Heart right ventricle (tissue), 16 donors: ENCODE measurements around the gene SLC38A3. TPM values are rescaled to one million over a fixed set of nuclear protein-coding genes. Genes with fewer than 3 reads are reported as not detected.

Source experiments
- ATAC-seq, 8 donors: fragments of 200-7000 bp; cut with Tn5 transposase; one replicate each; pipeline ENCODE4 v1.9.1; 2020; ENCODE audit warnings: mild to moderate bottlenecking in 8 of 8, moderate library complexity in 8 of 8, moderate number of reproducible peaks in 1 of 8
- DNase-seq, 2 donors: peaks; one replicate each; pipeline ENCODE4 v3.0.0-alpha.2; 2020
- H3K27ac ChIP-seq, 10 donors: fragments of 200-600 bp; sonication (generic) in 2 of 10; one replicate each; pipeline versions ENCODE4 v1.5.0 to v1.8.0; 2020 to 2022; ENCODE audit warnings: mild to moderate bottlenecking in 3 of 10
- H3K27me3 ChIP-seq, 7 donors: fragments of 200-600 bp; one replicate each; pipeline ENCODE4 v1.8.0; 2021 to 2022; ENCODE audit warnings: mild to moderate bottlenecking in 2 of 7
- H3K36me3 ChIP-seq, 9 donors: fragments of 200-600 bp; sonication (generic) in 1 of 9; one replicate each; pipeline versions ENCODE4 v1.5.0 to v1.8.0; 2020 to 2022; ENCODE audit warnings: mild to moderate bottlenecking in 2 of 9
- H3K4me1 ChIP-seq, 9 donors: fragments of 200-600 bp; sonication (generic) in 1 of 9; one replicate each; pipeline versions ENCODE4 v1.5.0 to v1.8.0; 2020 to 2022; ENCODE audit warnings: mild to moderate bottlenecking in 4 of 9
- H3K4me3 ChIP-seq, 10 donors: fragments of 200-600 bp; sonication (generic) in 2 of 10; one replicate each; pipeline versions ENCODE4 v1.5.0 to v1.8.0; 2020 to 2022; ENCODE audit warnings: mild to moderate bottlenecking in 7 of 10, moderate library complexity in 2 of 10
- H3K9me3 ChIP-seq, 11 donors: fragments of 200-600 bp in 10 of 11; sonication (generic) in 2 of 11; one replicate each; pipeline versions ENCODE4 v1.5.0 to v1.8.0; 2013 to 2022; ENCODE audit warnings: mild to moderate bottlenecking in 2 of 11, control low read depth in 1 of 11, moderate library complexity in 1 of 11
- CTCF ChIP-seq, 9 donors: fragments of 200-600 bp; sonication (generic) in 2 of 9; IDR thresholded peaks; one replicate each; pipeline versions ENCODE4 v1.5.0 to v1.8.0; 2021 to 2022; ENCODE audit warnings: antibody characterized with exemption in 9 of 9, mild to moderate bottlenecking in 5 of 9, moderate library complexity in 1 of 9
- WGBS, 2 donors: extraction: QIAGEN DNeasy Blood & Tissue Kit; methylation state at CpG; one replicate each; pipeline ENCODE4 v1.1.7; 2013; ENCODE audit warnings: inconsistent platforms in 1 of 2; 5-methylcytosine and 5-hydroxymethylcytosine counted together
- intact Hi-C, 10 donors: fragments of 100-400 bp; cut with DNase I; formaldehyde crosslinking; loops; one replicate each; pipeline versions ENCODE4 v1.11.1 to v1.14.2; 2022
- polyA plus RNA-seq, 2 donors: library from polyadenylated mRNA; stranded (reverse); fragments of 200-250 nt; gene quantifications; one replicate each; pipeline ENCODE4 v1.2.3, GENCODE V29; 2013
- total RNA-seq, 10 donors: library from RNA; stranded (reverse); fragmentation: NEBNext Ultra II Directional in 3 of 10; extraction: Animal tissue kit (Norgen Biotek cat#: 25700) in 3 of 10; gene quantifications; one replicate each; pipeline versions ENCODE4 v1.2.1 to v1.2.4, GENCODE V29; 2021 to 2023
- donor health status: Arrhythmogenic right ventricular cardiomyopathy.
- donor health status: ischemic (EF 13 %, LVEDD 7.1; RV severe dilation, severe dysfunction).
- donor health status: healthy with polysubstance abuse.
- donor health status: DM: no; HTN: yes; CAD: no.
- donor health status: DM: no; HTN: no; CAD: no.
- donor health status: ischemic (EF 25% LVEDD 6.9; RV normal size, moderate dysfunction).
- donor health status: ischemic (EF 25% LVEDD 5.7; RV mildly dilated, moderate dysfunction).
- donor health status: healthy.
- donor health status: DM: yes; HTN: yes; CAD: no.
- donor health status: Ischemic cardiomyopathy.
- donor health status: ischemic (EF 35%, LVEDD 5.7; RV mildly dilated, moderate dysfunction).
- donor health status: nonischemic (EF 11% LVEDD 7.7; RV severe dilation, severe dysfunction).
- donor health status: DM: yes; HTN: yes; CAD: no.
- donor health status: PGD.
- donor health status: ischemic (EF 29% LVEDD 5.4; RV normal size, mild dysfunction).
- donor health status: nonischemic (EF 23%, LVEDD 6.1; RV moderate dilation, normal function).

SLC38A3 gene
- total and polyA plus RNA-seq, 12 donors: 1.4 to 16.4 (median 11.2) TPM

- DNase-seq: no peak
- Histone ChIP-seq H3K27ac (no peak overlapping the region), H3K4me1 (peaks cover 0 to 14% (median 3%) of the 10 kb centered on the region in 9 donors), H3K4me3 (no peak overlapping the region), H3K27me3 (no peaks in the 10 kb centered on the region), H3K36me3 (peaks cover 0 to 6% (median 0%) of the 10 kb centered on the region in 9 donors), H3K9me3 (no peaks in the 10 kb centered on the region)
- 81 to 82% methylated on average over 4 of the region's 4 CpGs for WGBS, 2 donors
- intact Hi-C loops: no loop called here
- TF ChIP-seq CTCF (IDR thresholded peaks at IDR 0.05): no peak
- no peak for ATAC-seq
These were observed 16.0 kb downstream of the SLC38A3 start for GRCh38 chr3:50221051-50221410.

- peaks cover 0 to 19% (median 9%) of the 10 kb centered on the region in 9 donors for H3K4me1 ChIP-seq
- H3K9me3 ChIP-seq: no peaks in the 10 kb centered on the region
- H3K4me3 ChIP-seq: no peak overlapping the region
- WGBS, 2 donors: 76 to 77% methylated on average over 12 of the region's 12 CpGs
- ATAC-seq (no peak), DNase-seq (no peak)
- intact Hi-C loops: no loop called here
- no peaks in the 10 kb centered on the region for H3K27me3 ChIP-seq
- H3K27ac ChIP-seq: no peak overlapping the region
- no peak for TF ChIP-seq CTCF (IDR thresholded peaks at IDR 0.05)
- peaks cover 0 to 6% (median 0%) of the 10 kb centered on the region in 9 donors for H3K36me3 ChIP-seq
These were observed 16.5 kb downstream of the SLC38A3 start for GRCh38 chr3:50221411-50222168.

DNA sequence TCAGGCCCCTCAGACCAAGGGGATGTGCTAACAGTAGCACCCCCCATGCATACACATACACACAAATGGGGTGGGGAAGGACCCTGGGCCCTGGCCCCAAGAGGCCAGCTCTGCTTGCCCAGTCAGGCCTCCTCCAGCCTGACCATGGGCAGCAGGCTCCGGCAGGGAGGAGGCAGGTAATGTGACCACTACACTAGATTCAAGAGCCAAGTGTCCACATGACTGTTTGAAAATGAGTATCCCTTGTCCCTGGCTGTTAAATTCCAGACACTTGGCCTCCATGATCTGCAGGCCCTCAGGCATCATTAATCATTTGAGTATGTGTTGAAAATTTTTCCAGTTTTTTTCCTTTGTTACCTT lies 17.1 kb downstream of the SLC38A3 start:
- no peaks in the 10 kb centered on the region for H3K9me3 ChIP-seq
- intact Hi-C loops: no loop called here
- peaks cover 0 to 6% (median 0%) of the 10 kb centered on the region in 9 donors for H3K36me3 ChIP-seq
- H3K27ac ChIP-seq: no peak overlapping the region
- 61 to 76% methylated on average over 1 of the region's 1 CpG for WGBS, 2 donors
- peaks cover 4 to 25% (median 14%) of the 10 kb centered on the region in 9 donors for H3K4me1 ChIP-seq
- H3K27me3 ChIP-seq: no peaks in the 10 kb centered on the region
- TF ChIP-seq CTCF (IDR thresholded peaks at IDR 0.05): no peak
- DNase-seq (no peak), ATAC-seq (no peak)
- H3K4me3 ChIP-seq: no peak overlapping the region

DNA sequence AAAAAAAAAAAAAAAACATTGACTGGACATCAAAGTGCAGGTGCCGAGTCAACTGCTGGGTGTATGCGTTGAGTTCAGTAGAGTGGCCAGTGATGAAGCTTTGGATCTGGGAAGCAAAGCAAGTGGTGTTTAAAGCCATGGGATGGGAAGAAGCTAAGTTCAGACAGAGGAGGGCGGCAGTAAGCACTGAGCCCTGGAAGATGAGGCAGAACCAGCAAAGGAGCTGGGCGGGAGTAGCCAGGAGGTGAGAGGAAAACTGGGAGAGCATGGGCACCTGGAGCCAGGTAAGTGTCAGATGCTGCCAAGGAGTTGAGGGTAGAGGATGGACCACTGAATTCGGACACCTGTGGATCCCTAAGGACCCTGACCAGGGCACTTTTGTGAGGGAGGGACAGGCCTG lies 19.6 kb downstream of the SLC38A3 start:
- no peak overlapping the region for H3K4me3 ChIP-seq
- ATAC-seq (no peak), DNase-seq (no peak)
- WGBS, 2 donors: 54 to 68% methylated on average over 5 of the region's 5 CpGs
- H3K36me3 ChIP-seq: no peaks in the 10 kb centered on the region
- TF ChIP-seq CTCF (IDR thresholded peaks at IDR 0.05): no peak
- H3K27ac ChIP-seq: no peak overlapping the region
- H3K9me3 ChIP-seq: no peaks in the 10 kb centered on the region
- no peaks in the 10 kb centered on the region for H3K27me3 ChIP-seq
- intact Hi-C loops: loop anchor here in 5 of 10 donors (1.0 to 5.0 kb wide), 5 partner anchors 29 to 104 kb away; partner anchors contain the start of gene GNAT1 (in 1 of the 5)
- peaks cover 8 to 36% (median 28%) of the 10 kb centered on the region in 9 donors for H3K4me1 ChIP-seq
